Neural progenitor cell (in vitro differentiated cells): ENCODE results near the gene FOXE3. TPM values are rescaled to one million over a fixed set of nuclear protein-coding genes. Genes with fewer than 3 reads are reported as not detected.

Experiments
- DNase-seq: peaks from one replicate; pipeline ENCODE4 v3.0.0-alpha.2; 2016; ENCODE audit warnings: low spot score
- H2AFZ ChIP-seq: fragments of 200-600 bp; sonication (generic); replicated peaks from 2 replicates; pipeline ENCODE4 v1.6.1; 2016; ENCODE audit warnings: antibody characterized with exemption
- H3F3A ChIP-seq: fragments of 200-600 bp; sonication (generic); 2 replicates; pipeline ENCODE4 v1.6.1; 2016; ENCODE audit warnings: antibody characterized with exemption, low read depth
- H3K27ac ChIP-seq: fragments of 200-600 bp; sonication (generic); 2 replicates; pipeline ENCODE4 v1.5.1; 2016; ENCODE audit warnings: mild to moderate bottlenecking
- H3K27me3 ChIP-seq: fragments of 200-600 bp; sonication (generic); 2 replicates; pipeline ENCODE4 v1.6.1; 2016; ENCODE audit warnings: mild to moderate bottlenecking, moderate library complexity
- H3K36me3 ChIP-seq: fragments of 200-600 bp; sonication (generic); 2 replicates; pipeline ENCODE4 v1.5.1; 2016
- H3K4me1 ChIP-seq: fragments of 200-600 bp; sonication (generic); 2 replicates; pipeline ENCODE4 v1.6.1; 2016; ENCODE audit warnings: mixed run types
- H3K4me2 ChIP-seq: fragments of 200-600 bp; sonication (generic); 2 replicates; pipeline ENCODE4 v1.6.1; 2016
- H3K4me3 ChIP-seq: fragments of 200-600 bp; sonication (generic); 2 replicates; pipeline ENCODE4 v1.5.1; 2016
- H3K79me2 ChIP-seq: fragments of 200-600 bp; sonication (generic); 2 replicates; pipeline ENCODE4 v1.6.1; 2016; ENCODE audit warnings: low read depth
- H3K9ac ChIP-seq: fragments of 200-600 bp; sonication (generic); 2 replicates; pipeline ENCODE4 v1.6.1; 2016
- H3K9me3 ChIP-seq: fragments of 200-600 bp; sonication (generic); 2 replicates; pipeline ENCODE4 v1.5.1; 2016; ENCODE audit warnings: low read depth
- H4K20me1 ChIP-seq: fragments of 200-600 bp; sonication (generic); 2 replicates; pipeline ENCODE4 v1.6.1; 2016; ENCODE audit warnings: low read depth
- H3K27ac Mint-ChIP-seq: 3 replicates; pipeline ENCODE4 v1.8.0; 2021; ENCODE audit warnings: mixed read lengths
- H3K27me3 Mint-ChIP-seq: 2 replicates; pipeline ENCODE4 v1.8.0; 2022; ENCODE audit warnings: low read depth, mild to moderate bottlenecking, inconsistent platforms, moderate library complexity, mixed read lengths; ENCODE audit not compliant: insufficient read depth
- H3K36me3 Mint-ChIP-seq: 3 replicates; pipeline ENCODE4 v1.8.0; 2021; ENCODE audit warnings: mixed read lengths
- H3K4me1 Mint-ChIP-seq: 3 replicates; pipeline ENCODE4 v1.8.0; 2021; ENCODE audit warnings: mixed read lengths
- H3K4me3 Mint-ChIP-seq: 3 replicates; pipeline ENCODE4 v1.8.0; 2021; ENCODE audit warnings: mild to moderate bottlenecking, moderate library complexity, mixed read lengths
- H3K9me3 Mint-ChIP-seq: 3 replicates; pipeline ENCODE4 v1.8.0; 2020; ENCODE audit warnings: mixed read lengths
- CTCF ChIP-seq: fragments of 200-600 bp; sonication (generic); IDR thresholded peaks from 2 replicates; pipeline ENCODE4 v1.5.1; 2017; ENCODE audit warnings: antibody characterized with exemption, mild to moderate bottlenecking
- EZH2 ChIP-seq: fragments of 200-600 bp; sonication (generic); IDR thresholded peaks from 2 replicates; pipeline ENCODE4 v1.6.1; 2017; ENCODE audit warnings: antibody characterized with exemption, mild to moderate bottlenecking, moderate library complexity
- EZH2phosphoT487 ChIP-seq: fragments of 200-600 bp; sonication (generic); IDR thresholded peaks from 2 replicates; pipeline ENCODE4 v1.6.1; 2017; ENCODE audit warnings: antibody characterized with exemption
- total RNA-seq: library from RNA; depleted of rRNA; stranded (reverse); fragments of >200 nt; gene quantifications from 2 replicates; pipeline ENCODE4 v1.2.3, GENCODE V29; 2015; ENCODE audit warnings: low replicate concordance

FOXE3 gene
- total RNA-seq, 1 donor from 2014 or later, result not detected

- Histone ChIP-seq H3F3A (no peaks in the 10 kb centered on the region), H3K9ac (no peak overlapping the region), H2AFZ (no peak overlapping the region), H3K27ac (no peak overlapping the region), H3K9me3 (no peaks in the 10 kb centered on the region), H3K79me2 (no peaks in the 10 kb centered on the region), H3K4me3 (no peak overlapping the region), H3K4me1 (no peaks in the 10 kb centered on the region), H3K27me3 (peaks cover 66% of the 10 kb centered on the region), H3K36me3 (no peaks in the 10 kb centered on the region), H4K20me1 (no peaks in the 10 kb centered on the region), H3K4me2 (no peak overlapping the region)
- H3K27ac Mint-ChIP-seq, result no peak overlapping the region
- H3K27me3 Mint-ChIP-seq, result peaks cover 7% of the 10 kb centered on the region
- DNase-seq, result no peak
- no peak for TF ChIP-seq EZH2
- no peak for TF ChIP-seq CTCF
- no peak for TF ChIP-seq EZH2phosphoT487
- no peak overlapping the region for H3K4me3 Mint-ChIP-seq
- no peaks in the 10 kb centered on the region for H3K9me3 Mint-ChIP-seq
- no peaks in the 10 kb centered on the region for H3K4me1 Mint-ChIP-seq
- H3K36me3 Mint-ChIP-seq, result no peaks in the 10 kb centered on the region
Measured at GRCh38 chr1:47399846-47400155, 16.3 kb upstream of the FOXE3 start.

GRCh38 chr1:47401761-47402160 lies 14.3 kb upstream of the FOXE3 start:
- Histone ChIP-seq H3K9ac (no peak overlapping the region), H3K27ac (no peak overlapping the region), H3F3A (no peaks in the 10 kb centered on the region), H4K20me1 (no peaks in the 10 kb centered on the region), H3K36me3 (no peaks in the 10 kb centered on the region), H3K4me3 (no peak overlapping the region), H3K27me3 (peaks cover 69% of the 10 kb centered on the region), H3K79me2 (no peaks in the 10 kb centered on the region), H2AFZ (no peak overlapping the region), H3K4me2 (no peak overlapping the region), H3K4me1 (no peaks in the 10 kb centered on the region), H3K9me3 (no peaks in the 10 kb centered on the region)
- H3K9me3 Mint-ChIP-seq, result no peaks in the 10 kb centered on the region
- TF ChIP-seq EZH2 (no peak), EZH2phosphoT487 (no peak), CTCF (no peak)
- peaks cover 10% of the 10 kb centered on the region for H3K27me3 Mint-ChIP-seq
- no peak overlapping the region for H3K4me3 Mint-ChIP-seq
- no peaks in the 10 kb centered on the region for H3K4me1 Mint-ChIP-seq
- no peaks in the 10 kb centered on the region for H3K36me3 Mint-ChIP-seq
- no peak for DNase-seq
- no peak overlapping the region for H3K27ac Mint-ChIP-seq

- Mint-ChIP-seq H3K4me1 (no peaks in the 10 kb centered on the region), H3K9me3 (no peaks in the 10 kb centered on the region), H3K4me3 (no peak overlapping the region), H3K36me3 (no peaks in the 10 kb centered on the region), H3K27me3 (peaks cover 10% of the 10 kb centered on the region), H3K27ac (no peak overlapping the region)
- no peaks in the 10 kb centered on the region for H3F3A ChIP-seq
- H3K9me3 ChIP-seq, result no peaks in the 10 kb centered on the region
- H3K4me3 ChIP-seq, result no peak overlapping the region
- H3K27me3 ChIP-seq, result peaks cover 69% of the 10 kb centered on the region
- no peak for DNase-seq
- H4K20me1 ChIP-seq, result no peaks in the 10 kb centered on the region
- no peak overlapping the region for H2AFZ ChIP-seq
- no peaks in the 10 kb centered on the region for H3K4me1 ChIP-seq
- no peak overlapping the region for H3K27ac ChIP-seq
- H3K9ac ChIP-seq, result no peak overlapping the region
- H3K4me2 ChIP-seq, result no peak overlapping the region
- no peaks in the 10 kb centered on the region for H3K79me2 ChIP-seq
- H3K36me3 ChIP-seq, result no peaks in the 10 kb centered on the region
- TF ChIP-seq CTCF (no peak), EZH2 (no peak), EZH2phosphoT487 (no peak)
Measured at GRCh38 chr1:47402591-47402990, 13.5 kb upstream of the FOXE3 start.
